Testis (tissue), 3 donors: ENCODE measurements around the gene MYO15B. TPM values are rescaled to one million over a fixed set of nuclear protein-coding genes. Genes with fewer than 3 reads are reported as not detected.

Experiments
- DNase-seq: peaks from one replicate; pipeline ENCODE4 v3.0.0-alpha.2; 2019
- H3K27ac ChIP-seq, 2 donors: fragments of 200-600 bp; sonication (generic); one replicate each; pipeline ENCODE4 v1.5.1; 2019
- H3K27me3 ChIP-seq: fragments of 200-600 bp; sonication (generic); one replicate; pipeline ENCODE4 v1.5.1; 2019
- H3K36me3 ChIP-seq: fragments of 200-600 bp; sonication (generic); one replicate; pipeline ENCODE4 v1.5.1; 2017; ENCODE audit warnings: low read depth; ENCODE audit errors: missing control alignments
- H3K4me1 ChIP-seq: fragments of 200-600 bp; sonication (generic); one replicate; pipeline ENCODE4 v1.5.1; 2019
- H3K4me3 ChIP-seq, 2 donors: fragments of 200-600 bp; sonication (generic); one replicate each; pipeline ENCODE4 v1.5.1; 2017 to 2019
- H3K9me3 ChIP-seq: fragments of 200-600 bp; sonication (generic); one replicate; pipeline ENCODE4 v1.5.1; 2017
- CTCF ChIP-seq, 3 experiments: fragments of 450-650 bp in 2 of 3; fragments of 200-600 bp in 1 of 3; sonication (generic) in 1 of 3; IDR thresholded peaks; one replicate each; pipeline ENCODE4 v1.5.1; 2016 to 2019; ENCODE audit warnings: antibody characterized with exemption in 3 of 3, mild to moderate bottlenecking in 2 of 3, moderate library complexity in 1 of 3
- POLR2A ChIP-seq: fragments of 450-650 bp; IDR thresholded peaks from one replicate; pipeline ENCODE4 v1.6.1; 2017; ENCODE audit warnings: antibody characterized with exemption, mild to moderate bottlenecking, moderate library complexity
- WGBS, 2 donors: methylation state at CpG; one replicate each; pipeline ENCODE4 v1.1.5; 2018; 5-methylcytosine and 5-hydroxymethylcytosine counted together
- intact Hi-C: fragments of 100-400 bp; cut with DNase I; formaldehyde crosslinking; loops from one replicate; pipeline ENCODE4 v1.15.1; 2023; ENCODE audit warnings: low total_unique reads
- polyA plus RNA-seq: library from polyadenylated mRNA; stranded (reverse); fragments of 350-450 nt; fragmentation: Illumina TruSeq; extraction: RNeasy Lipid Tissue Mini Kit (QIAGEN cat#74804); gene quantifications from one replicate; pipeline ENCODE4 v1.2.3, GENCODE V29; 2014; ENCODE audit warnings: low read depth, low replicate concordance; ENCODE audit not compliant: insufficient read depth
- total RNA-seq, 2 donors: library from RNA; depleted of rRNA; stranded (reverse); fragments of >200 nt; gene quantifications; one replicate each; pipeline ENCODE4 v1.2.3, GENCODE V29; 2016

Gene MYO15B
- total and polyA plus RNA-seq, 3 donors from 2014 or later = 70.4 to 142 (median 139) TPM

- WGBS, 2 donors = 85 to 89% methylated on average over 8 to 14 of the region's 15 CpGs
- Histone ChIP-seq H3K4me3 (no peak overlapping the region), H3K4me1 (no peaks in the 10 kb centered on the region), H3K36me3 (no peaks in the 10 kb centered on the region), H3K9me3 (no peaks in the 10 kb centered on the region), H3K27ac (no peak overlapping the region), H3K27me3 (no peaks in the 10 kb centered on the region)
- no peak for DNase-seq
- TF ChIP-seq CTCF (IDR thresholded peaks at IDR 0.05) (no peak), POLR2A (no peak)
- intact Hi-C loops = no loop called here
Observed at GRCh38 chr17:75542728-75543336, 44.8 kb upstream of the MYO15B start.

- Histone ChIP-seq H3K36me3 (no peaks in the 10 kb centered on the region), H3K9me3 (no peaks in the 10 kb centered on the region), H3K27me3 (no peaks in the 10 kb centered on the region), H3K27ac (no peak overlapping the region), H3K4me3 (no peak overlapping the region), H3K4me1 (no peaks in the 10 kb centered on the region)
- DNase-seq = no peak
- WGBS, 2 donors = 88 to 92% methylated on average over 8 of the region's 8 CpGs
- intact Hi-C loops = no loop called here
- TF ChIP-seq CTCF (IDR thresholded peaks at IDR 0.05) (no peak), POLR2A (no peak)
Observed at GRCh38 chr17:75544250-75544649, 43.4 kb upstream of the MYO15B start.

- Histone ChIP-seq H3K36me3 (no peaks in the 10 kb centered on the region), H3K4me3 (no peak overlapping the region), H3K27ac (no peak overlapping the region), H3K27me3 (no peaks in the 10 kb centered on the region), H3K4me1 (no peaks in the 10 kb centered on the region), H3K9me3 (no peaks in the 10 kb centered on the region)
- intact Hi-C loops = no loop called here
- no peak for DNase-seq
- no peak for TF ChIP-seq POLR2A
- no peak for TF ChIP-seq CTCF (IDR thresholded peaks at IDR 0.05)
- WGBS, 2 donors = 70 to 72% methylated on average over 13 of the region's 13 CpGs
Observed at GRCh38 chr17:75546181-75546580, 41.4 kb upstream of the MYO15B start.

- no peaks in the 10 kb centered on the region for H3K4me1 ChIP-seq
- no peak for DNase-seq
- H3K27ac ChIP-seq = no peak overlapping the region
- intact Hi-C loops = no loop called here
- WGBS, 2 donors = 92 to 93% methylated on average over 3 to 9 of the region's 9 CpGs
- no peaks in the 10 kb centered on the region for H3K27me3 ChIP-seq
- no peaks in the 10 kb centered on the region for H3K36me3 ChIP-seq
- no peak overlapping the region for H3K4me3 ChIP-seq
- TF ChIP-seq CTCF (IDR thresholded peaks at IDR 0.05) (no peak), POLR2A (no peak)
- no peaks in the 10 kb centered on the region for H3K9me3 ChIP-seq
Observed at GRCh38 chr17:75547091-75547490, 40.5 kb upstream of the MYO15B start.

- TF ChIP-seq POLR2A = no peak
- TF ChIP-seq CTCF (IDR thresholded peaks at IDR 0.05) = no peak
- H3K27ac ChIP-seq = no peak overlapping the region
- H3K27me3 ChIP-seq = no peaks in the 10 kb centered on the region
- intact Hi-C loops = no loop called here
- no peaks in the 10 kb centered on the region for H3K36me3 ChIP-seq
- 89 to 93% methylated on average over 5 of the region's 5 CpGs for whole genome bisulfite sequencing, 2 donors
- no peaks in the 10 kb centered on the region for H3K4me1 ChIP-seq
- no peaks in the 10 kb centered on the region for H3K9me3 ChIP-seq
- no peak for DNase-seq
- H3K4me3 ChIP-seq = no peak overlapping the region
Observed at GRCh38 chr17:75548813-75549212, 38.8 kb upstream of the MYO15B start.
